Esophagus squamous epithelium (tissue), 4 donors: ENCODE measurements around the gene SLC7A9.

Experiments
- POLR2A ChIP-seq, 4 donors: fragments of 450-650 bp; IDR thresholded peaks; one replicate each; pipeline ENCODE4 v1.6.1; 2017; ENCODE audit warnings: antibody characterized with exemption in 4 of 4, mild to moderate bottlenecking in 4 of 4, moderate library complexity in 3 of 4
- TF ChIP-seq, protein P1 (sequence below), 6 experiments: fragments of 450-650 bp in 4 of 6; fragments of 200-600 bp in 2 of 6; sonication (generic) in 2 of 6; IDR thresholded peaks; one replicate each; pipeline ENCODE4 v1.5.1; 2016 to 2019; ENCODE audit warnings: antibody characterized with exemption in 6 of 6, mild to moderate bottlenecking in 4 of 6, moderate library complexity in 4 of 6

DNA sequence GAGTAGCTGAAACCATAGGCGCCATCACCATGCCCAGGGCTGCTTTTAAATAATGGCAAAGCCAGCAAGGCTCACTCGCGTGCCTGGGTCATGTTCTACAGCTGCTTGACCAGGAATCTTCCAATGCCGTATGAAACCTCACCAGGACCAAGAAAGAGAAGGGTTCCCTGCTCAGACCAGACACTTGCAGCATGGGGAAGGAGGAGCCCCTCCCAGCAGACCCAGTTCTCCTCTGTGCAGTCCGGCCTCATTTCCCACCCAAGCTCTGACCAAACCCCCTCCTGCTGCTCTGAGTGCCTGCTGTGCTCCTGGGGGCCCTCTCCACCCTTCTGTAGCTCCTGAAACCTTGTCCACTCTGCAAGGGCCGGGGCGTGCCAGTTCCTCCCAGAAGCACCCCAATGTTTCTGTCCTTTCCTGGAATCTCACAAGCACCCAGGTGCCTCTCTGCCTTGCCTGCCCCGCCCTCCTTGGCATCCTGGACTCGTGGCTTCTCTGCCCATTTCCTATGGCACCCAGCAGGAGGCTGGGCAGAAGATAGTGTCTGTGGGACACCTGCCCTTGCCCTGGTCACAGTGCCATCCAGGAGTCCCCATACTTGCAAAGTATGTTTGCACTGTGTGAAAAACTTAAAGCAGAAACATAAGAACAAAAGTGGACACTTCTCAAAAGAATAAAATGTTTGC lies 6.8 kb upstream of the SLC7A9 start:
- TF ChIP-seq, protein P1, sequence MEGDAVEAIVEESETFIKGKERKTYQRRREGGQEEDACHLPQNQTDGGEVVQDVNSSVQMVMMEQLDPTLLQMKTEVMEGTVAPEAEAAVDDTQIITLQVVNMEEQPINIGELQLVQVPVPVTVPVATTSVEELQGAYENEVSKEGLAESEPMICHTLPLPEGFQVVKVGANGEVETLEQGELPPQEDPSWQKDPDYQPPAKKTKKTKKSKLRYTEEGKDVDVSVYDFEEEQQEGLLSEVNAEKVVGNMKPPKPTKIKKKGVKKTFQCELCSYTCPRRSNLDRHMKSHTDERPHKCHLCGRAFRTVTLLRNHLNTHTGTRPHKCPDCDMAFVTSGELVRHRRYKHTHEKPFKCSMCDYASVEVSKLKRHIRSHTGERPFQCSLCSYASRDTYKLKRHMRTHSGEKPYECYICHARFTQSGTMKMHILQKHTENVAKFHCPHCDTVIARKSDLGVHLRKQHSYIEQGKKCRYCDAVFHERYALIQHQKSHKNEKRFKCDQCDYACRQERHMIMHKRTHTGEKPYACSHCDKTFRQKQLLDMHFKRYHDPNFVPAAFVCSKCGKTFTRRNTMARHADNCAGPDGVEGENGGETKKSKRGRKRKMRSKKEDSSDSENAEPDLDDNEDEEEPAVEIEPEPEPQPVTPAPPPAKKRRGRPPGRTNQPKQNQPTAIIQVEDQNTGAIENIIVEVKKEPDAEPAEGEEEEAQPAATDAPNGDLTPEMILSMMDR (IDR thresholded peaks at IDR 0.05) = no peak
- no peak for TF ChIP-seq POLR2A (IDR thresholded peaks at IDR 0.05)
